Measurements from ENCODE around the gene TIMM50. TPM values are rescaled to one million over a fixed set of nuclear protein-coding genes. Genes with fewer than 3 reads are reported as not detected.

TIMM50 gene
- polyA plus RNA-seq, 1 of the 3 experiments (the other 2 are of a cell fraction): 98.1 TPM

DNA sequence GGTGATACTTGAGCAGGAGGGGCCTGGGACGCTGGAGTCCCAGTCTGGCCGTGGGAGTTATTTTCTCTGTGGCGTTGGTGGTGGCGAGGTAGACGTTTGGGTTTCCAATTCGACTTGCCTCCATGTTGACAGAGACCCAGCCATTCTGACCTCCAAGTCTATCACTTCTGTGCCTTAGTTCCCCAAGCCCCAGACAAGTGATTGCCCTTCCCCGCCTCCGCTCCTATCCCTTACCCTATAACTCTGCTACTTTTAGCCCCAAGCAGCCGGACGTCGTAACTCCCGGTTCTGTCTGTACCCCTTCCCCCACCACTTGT is 549 bp downstream of the TIMM50 start:
- Histone ChIP-seq H3K27me3 (ENCODE audit: insufficient read depth) (no peaks in the 10 kb centered on the region), H3K79me2 (ENCODE audit: insufficient read depth) (peaks cover 33% of the 10 kb centered on the region)

DNA sequence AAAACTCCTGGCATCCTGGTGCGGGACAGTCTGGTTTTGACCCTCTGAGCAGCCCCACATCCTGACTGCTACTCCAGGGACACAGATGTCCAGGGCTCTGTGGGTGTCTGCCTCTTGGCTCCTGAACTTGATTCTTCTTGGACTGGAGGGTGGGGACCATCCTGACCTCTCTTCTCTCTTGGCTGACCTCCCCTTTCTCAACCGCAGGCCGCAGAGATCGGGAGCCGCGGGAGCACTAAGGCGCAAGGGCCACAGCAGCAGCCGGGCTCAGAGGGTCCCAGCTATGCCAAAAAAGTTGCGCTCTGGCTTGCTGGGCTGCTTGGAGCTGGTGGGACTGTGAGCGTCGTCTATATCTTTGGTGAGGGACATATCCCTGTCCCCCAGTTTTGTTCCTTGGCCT is 1.0 kb downstream of the TIMM50 start:
- H3F3A ChIP-seq (replicated peaks; ENCODE audit: insufficient read depth): peaks cover 20% of the 10 kb centered on the region
- H3K27ac ChIP-seq (ENCODE audit: low read depth in 2 of 2, low read length in 1 of 2): no peak overlapping the region
- ChIA-PET CTCF (interaction anchor here (1.3 kb wide), 1 partner anchor 16 kb away, joined by 5 read pairs; no protein-coding TSS in a partner anchor), POLR2A (no interaction called here)
- peak overlapping the region; percentile 94 to 95 for H3K4me3 ChIP-seq (ENCODE audit: low read depth in 2 of 2, low read length in 1 of 2)
- no peaks in the 10 kb centered on the region for H3K27me3 ChIP-seq (ENCODE audit: insufficient read depth)
- H3K9me2 ChIP-seq: no peaks in the 10 kb centered on the region
- no peak for DNase-seq
- peak overlapping the region; percentile 95 for H3K4me2 ChIP-seq
- H3K9me3 ChIP-seq: no peaks in the 10 kb centered on the region
- peaks cover 37% of the 10 kb centered on the region for H3K79me2 ChIP-seq (ENCODE audit: insufficient read depth)
- H2AFZ ChIP-seq (ENCODE audit: low read depth): no peak overlapping the region
- H4K20me1 ChIP-seq (ENCODE audit: insufficient read depth): no peaks in the 10 kb centered on the region
- H3K9ac ChIP-seq: peak overlapping the region; percentile 96
- H3K36me3 ChIP-seq (replicated peaks in 1 of 2; ENCODE audit: control insufficient read depth in 1 of 2, insufficient read depth in 2 of 2, low read length in 1 of 2): peaks cover 15 to 20% of the 10 kb centered on the region in 2 experiments
- peaks cover 0 to 14% of the 10 kb centered on the region in 2 experiments; a peak in 1 of 4 replicates for H3K4me1 ChIP-seq (ENCODE audit: control insufficient read depth in 1 of 2, insufficient read depth in 2 of 2, low read depth in 1 of 2, low read length in 1 of 2)
- WGBS (ENCODE audit: low lambda C conversion rate): 67% methylated on average over 9 of the region's 11 CpGs
- no peak for TF ChIP-seq POLR2AphosphoS5 (IDR thresholded peaks at IDR 0.05; ENCODE audit: low read depth, low read length)
- TF ChIP-seq, protein P1, sequence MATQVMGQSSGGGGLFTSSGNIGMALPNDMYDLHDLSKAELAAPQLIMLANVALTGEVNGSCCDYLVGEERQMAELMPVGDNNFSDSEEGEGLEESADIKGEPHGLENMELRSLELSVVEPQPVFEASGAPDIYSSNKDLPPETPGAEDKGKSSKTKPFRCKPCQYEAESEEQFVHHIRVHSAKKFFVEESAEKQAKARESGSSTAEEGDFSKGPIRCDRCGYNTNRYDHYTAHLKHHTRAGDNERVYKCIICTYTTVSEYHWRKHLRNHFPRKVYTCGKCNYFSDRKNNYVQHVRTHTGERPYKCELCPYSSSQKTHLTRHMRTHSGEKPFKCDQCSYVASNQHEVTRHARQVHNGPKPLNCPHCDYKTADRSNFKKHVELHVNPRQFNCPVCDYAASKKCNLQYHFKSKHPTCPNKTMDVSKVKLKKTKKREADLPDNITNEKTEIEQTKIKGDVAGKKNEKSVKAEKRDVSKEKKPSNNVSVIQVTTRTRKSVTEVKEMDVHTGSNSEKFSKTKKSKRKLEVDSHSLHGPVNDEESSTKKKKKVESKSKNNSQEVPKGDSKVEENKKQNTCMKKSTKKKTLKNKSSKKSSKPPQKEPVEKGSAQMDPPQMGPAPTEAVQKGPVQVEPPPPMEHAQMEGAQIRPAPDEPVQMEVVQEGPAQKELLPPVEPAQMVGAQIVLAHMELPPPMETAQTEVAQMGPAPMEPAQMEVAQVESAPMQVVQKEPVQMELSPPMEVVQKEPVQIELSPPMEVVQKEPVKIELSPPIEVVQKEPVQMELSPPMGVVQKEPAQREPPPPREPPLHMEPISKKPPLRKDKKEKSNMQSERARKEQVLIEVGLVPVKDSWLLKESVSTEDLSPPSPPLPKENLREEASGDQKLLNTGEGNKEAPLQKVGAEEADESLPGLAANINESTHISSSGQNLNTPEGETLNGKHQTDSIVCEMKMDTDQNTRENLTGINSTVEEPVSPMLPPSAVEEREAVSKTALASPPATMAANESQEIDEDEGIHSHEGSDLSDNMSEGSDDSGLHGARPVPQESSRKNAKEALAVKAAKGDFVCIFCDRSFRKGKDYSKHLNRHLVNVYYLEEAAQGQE (IDR thresholded peaks at IDR 0.05; ENCODE audit: low read depth, low read length): no peak
- no peak for TF ChIP-seq CHD2 (IDR thresholded peaks at IDR 0.05; ENCODE audit: low read length, partially characterized antibody)
- no peak for TF ChIP-seq TAF1 (IDR thresholded peaks at IDR 0.05; ENCODE audit: borderline replicate concordance, low read depth, low read length)
- no peak for TF ChIP-seq NRF1 (IDR thresholded peaks at IDR 0.05; ENCODE audit: low read depth, low read length)
- no peak for TF ChIP-seq MXI1 (IDR thresholded peaks at IDR 0.05; ENCODE audit: low read depth, low read length)
- TF ChIP-seq CTCF (IDR thresholded peaks at IDR 0.05): no peak
- no peak for TF ChIP-seq FOXJ3 (CRISPR knock-in tag; IDR thresholded peaks at IDR 0.05)
- TF ChIP-seq FOXM1 (IDR thresholded peaks at IDR 0.05; ENCODE audit: low read depth): no peak
- TF ChIP-seq, protein P2, sequence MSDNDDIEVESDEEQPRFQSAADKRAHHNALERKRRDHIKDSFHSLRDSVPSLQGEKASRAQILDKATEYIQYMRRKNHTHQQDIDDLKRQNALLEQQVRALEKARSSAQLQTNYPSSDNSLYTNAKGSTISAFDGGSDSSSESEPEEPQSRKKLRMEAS (IDR thresholded peaks at IDR 0.05; ENCODE audit: low read depth): no peak
- TF ChIP-seq RXRA (IDR thresholded peaks at IDR 0.05; ENCODE audit: borderline replicate concordance, low read depth): no peak
- no peak for TF ChIP-seq ELF1 (IDR thresholded peaks at IDR 0.05)
- TF ChIP-seq GATA2 (CRISPR knock-in tag; IDR thresholded peaks at IDR 0.05): no peak

More for the DNA sequence above, 549 bp downstream of the TIMM50 start:
- Histone ChIP-seq H3K27ac (ENCODE audit: low read depth in 2 of 2, low read length in 1 of 2) (peak overlapping the region; percentile 65 to 66; a peak in 3 of 4 replicates), H3K4me3 (ENCODE audit: low read depth in 2 of 2, low read length in 1 of 2) (peak overlapping the region; percentile 94 to 95), H3K4me2 (peak overlapping the region; percentile 95), H3F3A (replicated peaks; ENCODE audit: insufficient read depth) (peaks cover 22% of the 10 kb centered on the region), H3K36me3 (replicated peaks in 1 of 2; ENCODE audit: control insufficient read depth in 1 of 2, insufficient read depth in 2 of 2, low read length in 1 of 2) (peaks cover 18% of the 10 kb centered on the region in 2 experiments), H3K4me1 (ENCODE audit: control insufficient read depth in 1 of 2, insufficient read depth in 2 of 2, low read depth in 1 of 2, low read length in 1 of 2) (peaks cover 0 to 14% of the 10 kb centered on the region in 2 experiments; a peak in 1 of 4 replicates), H3K9me2 (no peaks in the 10 kb centered on the region), H2AFZ (ENCODE audit: low read depth) (peak overlapping the region; percentile 88), H3K9ac (peak overlapping the region; percentile 96), H3K9me3 (no peaks in the 10 kb centered on the region), H4K20me1 (ENCODE audit: insufficient read depth) (no peaks in the 10 kb centered on the region)
- ChIA-PET CTCF (interaction anchor here (1.2 to 1.3 kb wide), 2 partner anchors 17 to 52 kb away, joined by 5 to 8 read pairs; partner anchors contain the start of gene EID2B), POLR2A (no interaction called here)
- DNase-seq: no peak
- TF ChIP-seq NFIC (IDR thresholded peaks at IDR 0.05; ENCODE audit: borderline replicate concordance): no peak
- no peak for TF ChIP-seq FOSL2 (IDR thresholded peaks at IDR 0.05; ENCODE audit: borderline replicate concordance, low read depth)
- TF ChIP-seq FOXJ3 (CRISPR knock-in tag; IDR thresholded peaks at IDR 0.05): no peak
- no peak for TF ChIP-seq USF2 (IDR thresholded peaks at IDR 0.05; ENCODE audit: borderline replicate concordance, low read depth, low read length)
- TF ChIP-seq CHD2 (IDR thresholded peaks at IDR 0.05; ENCODE audit: low read length, partially characterized antibody): no peak
- TF ChIP-seq YY1 (IDR thresholded peaks at IDR 0.05; ENCODE audit: low read depth): no peak
- TF ChIP-seq EZH2phosphoT487 (IDR thresholded peaks at IDR 0.05; ENCODE audit: borderline replicate concordance, low read depth): no peak
- no peak for TF ChIP-seq GATA2 (CRISPR knock-in tag; IDR thresholded peaks at IDR 0.05)
- no peak for TF ChIP-seq GABPA (IDR thresholded peaks at IDR 0.05; ENCODE audit: low read depth)
- TF ChIP-seq FOXM1 (IDR thresholded peaks at IDR 0.05; ENCODE audit: low read depth): no peak
- 1% methylated on average over 10 of the region's 12 CpGs for WGBS (ENCODE audit: low lambda C conversion rate)
